HepG2 (cell line): ENCODE results near the gene MXD1. TPM values are rescaled to one million over a fixed set of nuclear protein-coding genes. Genes with fewer than 3 reads are reported as not detected.

Source experiments
- ATAC-seq: fragments of 200-7000 bp; cut with Tn5 transposase; 3 replicates; pipeline ENCODE4 v1.9.1; 2020; ENCODE audit warnings: mild to moderate bottlenecking, moderate library complexity
- BruUV-seq: library from RNA; stranded (reverse); fragments of 400-500 nt; replicated peaks from 2 replicates; lab custom pipeline; 2021; lab: Mats Ljungman, UMichigan
- CTCF ChIA-PET: fragments of 300-600 bp; formaldehyde crosslinking; extraction: SDS; loops from one replicate; lab custom pipeline; 2021; ENCODE audit warnings: low total read pairs, inconsistent platforms, low intra/inter-chr PET ratio; lab: Yijun Ruan, JAX
- POLR2A ChIA-PET: fragments of 350-600 bp; sonication (Branson Sonifier 250); formaldehyde crosslinking; loops from one replicate; lab custom pipeline; 2020; ENCODE audit warnings: antibody characterized with exemption, inconsistent platforms; lab: Yijun Ruan, JAX
- DNase-seq: peaks from one replicate; pipeline ENCODE4 v3.0.0-alpha.2; 2015; ENCODE audit warnings: low spot score
- FAIRE-seq: peaks from 3 replicates; lab custom pipeline; 2011; peaks lifted over from hg19 to GRCh38; lab: Jason Lieb, UNC
- H2AFZ ChIP-seq: one replicate; pipeline ENCODE4 v1.6.1; 2011; ENCODE audit warnings: low read length, inconsistent platforms
- H3K27ac ChIP-seq: fragments of 300-600 bp; 3 replicates; pipeline ENCODE4 v1.8.0; 2011; ENCODE audit warnings: mixed run types, mild to moderate bottlenecking, mixed read lengths, low read length, inconsistent platforms; ENCODE audit not compliant: insufficient read depth; ENCODE audit errors: extremely low read length
- H3K27me3 ChIP-seq, 2 experiments: fragments of 200-600 bp in 1 of 2; 2 replicates in 1 of 2; 3 replicates in 1 of 2; pipeline versions ENCODE4 v1.6.0 to v1.8.0; 2011; ENCODE audit warnings: low read length in 2 of 2, mild to moderate bottlenecking in 2 of 2, moderate library complexity in 2 of 2, inconsistent platforms in 1 of 2; ENCODE audit not compliant: insufficient read depth in 2 of 2, control insufficient read depth in 1 of 2
- H3K36me3 ChIP-seq, 2 experiments: fragments of 200-600 bp in 1 of 2; replicated peaks in 1 of 2; 2 replicates in 1 of 2; 3 replicates in 1 of 2; pipeline versions ENCODE4 v1.5.1 to v1.8.0; 2011; ENCODE audit warnings: low read length in 2 of 2, inconsistent platforms in 1 of 2; ENCODE audit not compliant: insufficient read depth in 2 of 2, control insufficient read depth in 1 of 2
- H3K4me1 ChIP-seq: 2 replicates; pipeline ENCODE4 v1.5.1; 2012; ENCODE audit warnings: low read length, inconsistent platforms; ENCODE audit not compliant: insufficient read depth
- H3K4me2 ChIP-seq: 2 replicates; pipeline ENCODE4 v1.6.0; 2011; ENCODE audit warnings: low read depth, low read length, inconsistent platforms
- H3K4me3 ChIP-seq, 3 experiments: fragments of 200-600 bp in 1 of 3; sonication (generic), shearing (Covaris generic) in 1 of 3; replicated peaks in 1 of 3; 2 replicates each; pipeline ENCODE4 v1.5.1; 2011 to 2016; ENCODE audit warnings: low read length in 3 of 3, inconsistent platforms in 2 of 3, low read depth in 2 of 3, mild to moderate bottlenecking in 2 of 3, control low read depth in 1 of 3, mixed read lengths in 1 of 3; ENCODE audit not compliant: insufficient read depth in 1 of 3
- H3K79me2 ChIP-seq: one replicate; pipeline ENCODE4 v1.6.1; 2011; ENCODE audit warnings: low read length, inconsistent platforms; ENCODE audit not compliant: insufficient read depth
- H3K9ac ChIP-seq: 2 replicates; pipeline ENCODE4 v1.6.0; 2011; ENCODE audit warnings: mild to moderate bottlenecking, low read depth, low read length, inconsistent platforms; ENCODE audit not compliant: insufficient read depth
- H3K9me3 ChIP-seq: 2 replicates; pipeline ENCODE4 v1.5.1; 2012; ENCODE audit warnings: mild to moderate bottlenecking, low read length
- H4K20me1 ChIP-seq: 2 replicates; pipeline ENCODE4 v1.6.0; 2011; ENCODE audit warnings: inconsistent platforms, mild to moderate bottlenecking, low read length, moderate library complexity; ENCODE audit not compliant: insufficient read depth
- ETV5 ChIP-seq: IDR thresholded peaks from 2 replicates; pipeline ENCODE4 v1.6.1; 2018; ENCODE audit warnings: missing biosample characterization, missing genetic modification reagents, inconsistent platforms, borderline replicate concordance
- FOSL2 ChIP-seq: sonication (generic); formaldehyde crosslinking; IDR thresholded peaks from 2 replicates; pipeline ENCODE4 v1.4.0; 2020; ENCODE audit warnings: missing genetic modification reagents
- FOXA1 ChIP-seq, 2 experiments: fragments of 450-650 bp in 1 of 2; sonication (generic) in 1 of 2; formaldehyde crosslinking in 1 of 2; IDR thresholded peaks; 2 replicates each; pipeline versions ENCODE4 v1.4.0 to v1.6.1; 2016 to 2020; ENCODE audit warnings: missing genetic modification reagents in 1 of 2
- HDAC1 ChIP-seq: sonication (generic); formaldehyde crosslinking; IDR thresholded peaks from 2 replicates; pipeline ENCODE4 v1.5.1; 2020; ENCODE audit warnings: mild to moderate bottlenecking, missing genetic modification reagents
- HDAC2 ChIP-seq: sonication (generic); formaldehyde crosslinking; IDR thresholded peaks from 2 replicates; pipeline ENCODE4 v1.4.0; 2020; ENCODE audit warnings: missing genetic modification reagents
- KLF16 ChIP-seq, 2 experiments: sonication (generic) in 1 of 2; formaldehyde crosslinking in 1 of 2; IDR thresholded peaks; 2 replicates each; pipeline versions ENCODE4 v1.6.1 to v1.8.0; 2016 to 2023; ENCODE audit warnings: missing genetic modification reagents in 2 of 2, missing compliant biosample characterization in 1 of 2
- RARA ChIP-seq: IDR thresholded peaks from 2 replicates; pipeline ENCODE4 v1.6.1; 2016; ENCODE audit warnings: missing genetic modification reagents, missing compliant biosample characterization
- REPIN1 ChIP-seq: sonication (generic); formaldehyde crosslinking; IDR thresholded peaks from 2 replicates; pipeline ENCODE4 v1.8.0; 2022; ENCODE audit warnings: missing genetic modification reagents, low read depth, mild to moderate bottlenecking, borderline replicate concordance
- RXRB ChIP-seq: IDR thresholded peaks from 2 replicates; pipeline ENCODE4 v1.6.1; 2016; ENCODE audit warnings: borderline replicate concordance, missing genetic modification reagents, missing compliant biosample characterization
- SIX4 ChIP-seq: sonication (generic); formaldehyde crosslinking; IDR thresholded peaks from 2 replicates; pipeline ENCODE4 v1.4.0; 2020; ENCODE audit warnings: missing genetic modification reagents
- TOPORS ChIP-seq: sonication (generic); formaldehyde crosslinking; IDR thresholded peaks from 2 replicates; pipeline ENCODE4 v1.8.0; 2023; ENCODE audit warnings: mild to moderate bottlenecking, missing genetic modification reagents
- ZKSCAN1 ChIP-seq: fragments of 150-350 bp; IDR thresholded peaks from 2 replicates; pipeline ENCODE4 v1.6.1; 2014; ENCODE audit warnings: low read length
- WGBS: methylation state at CpG from one replicate; pipeline ENCODE4 v1.1.6; 2017; ENCODE audit warnings: low lambda C conversion rate; 5-methylcytosine and 5-hydroxymethylcytosine counted together
- in situ Hi-C: cut with HindIII; loops from 2 replicates; pipeline ENCODE4 v1.10.0; 2017; ENCODE audit warnings: low pct_unique_long_range_greater_than_20kb; ENCODE audit not compliant: extremely low pct_ligation_motif_present
- intact Hi-C: fragments of 100-400 bp; cut with micrococcal nuclease; formaldehyde crosslinking; loops from one replicate; pipeline ENCODE4 v1.10.0; 2022; ENCODE audit not compliant: unreplicated experiment
- polyA plus RNA-seq, 8 experiments: library from polyadenylated mRNA; depleted of rRNA in 3 of 8; stranded (reverse) in 7 of 8; unstranded in 1 of 8; fragments of >200 nt; fragmentation: Illumina TruSeq in 4 of 8; extraction: Trizol in 4 of 8; gene quantifications; 2 replicates each; pipeline versions ENCODE4 v1.2.1 to v1.2.3, GENCODE V29; 2011 to 2016; ENCODE audit warnings: low read depth in 4 of 8, missing spikeins in 1 of 8, mixed read lengths in 1 of 8; ENCODE audit not compliant: insufficient read depth in 1 of 8
- total RNA-seq, 5 experiments: library from RNA; depleted of rRNA; stranded (reverse); fragments of >200 nt; fragmentation: Illumina TruSeq; extraction: Trizol; gene quantifications; 2 replicates each; pipeline ENCODE4 v1.2.3, GENCODE V29; 2016; ENCODE audit warnings: low read depth in 1 of 5
- TF ChIP-seq, protein P1 (sequence below): sonication (generic); formaldehyde crosslinking; IDR thresholded peaks from 2 replicates; pipeline ENCODE4 v1.5.1; 2020; ENCODE audit warnings: missing genetic modification reagents, mild to moderate bottlenecking, borderline replicate concordance
- TF ChIP-seq, protein P2 (sequence below): sonication (generic); formaldehyde crosslinking; IDR thresholded peaks from 2 replicates; pipeline ENCODE4 v1.5.1; 2020; ENCODE audit warnings: mild to moderate bottlenecking, missing genetic modification reagents
- TF ChIP-seq, protein P3 (sequence below): IDR thresholded peaks from 2 replicates; pipeline ENCODE4 v1.6.1; 2012; ENCODE audit warnings: low read depth, low read length, improper control_type of control experiment

MXD1 gene
- total and polyA plus RNA-seq, 2 of the 13 experiments (the other 11 are each of a cell fraction or from before 2014, with no cell fraction given) = 6.4 to 14.9 TPM

DNA sequence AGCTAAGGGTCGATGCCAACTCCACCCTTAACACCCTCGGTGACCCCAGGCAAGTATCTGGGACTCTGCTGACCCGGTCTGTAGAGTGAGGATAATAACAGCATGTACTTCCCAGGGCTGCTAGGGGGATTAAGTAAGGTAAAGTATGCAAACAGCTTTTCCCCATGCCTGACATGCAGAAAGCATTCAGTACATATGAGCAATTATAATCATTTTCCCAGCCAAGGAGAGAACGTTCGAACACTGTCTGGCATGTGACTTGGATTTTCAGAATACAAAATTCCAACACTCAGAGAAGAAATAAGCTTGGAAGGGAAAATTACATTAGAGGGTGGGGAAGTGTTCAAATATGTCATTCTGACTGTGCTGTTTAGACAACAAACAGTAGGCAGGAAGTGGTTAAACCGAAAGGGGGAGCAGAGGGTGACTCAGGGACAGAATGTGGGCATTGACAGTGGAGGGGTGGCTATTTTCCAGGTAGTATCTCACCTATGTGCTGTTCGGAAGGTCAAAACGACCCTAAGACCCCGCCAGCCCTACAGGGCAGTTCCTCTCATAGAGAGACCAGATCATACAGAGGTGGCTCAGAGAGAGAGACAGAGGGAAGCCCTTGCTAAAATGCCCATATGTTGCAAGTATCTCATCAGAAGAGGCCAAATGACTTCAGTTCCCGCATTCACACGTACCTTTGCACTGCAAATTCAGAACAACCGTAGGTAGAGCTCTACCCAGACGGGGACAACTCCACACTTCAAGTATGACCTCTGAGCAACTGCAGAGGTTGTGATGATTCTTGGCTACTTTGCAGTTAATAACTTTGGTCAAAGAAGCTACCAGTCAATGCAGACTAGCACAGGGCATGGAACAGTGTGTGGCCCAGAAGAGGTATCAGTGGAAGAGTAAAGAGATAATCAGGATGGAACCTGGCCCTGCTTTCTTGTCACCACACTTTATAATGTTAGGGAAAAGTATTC lies 31.7 kb downstream of the MXD1 start:
- Histone ChIP-seq H2AFZ (peak overlapping the region; percentile 74), H3K27ac (peak overlapping the region; percentile 51), H3K9me3 (no peaks in the 10 kb centered on the region), H4K20me1 (no peaks in the 10 kb centered on the region), H3K4me1 (peaks cover 42% of the 10 kb centered on the region), H3K27me3 (no peaks in the 10 kb centered on the region), H3K36me3 (no peaks in the 10 kb centered on the region; a peak in 2 of 5 replicates), H3K4me3 (peak overlapping the region; percentile 46 to 59 (median 48)), H3K4me2 (peak overlapping the region; percentile 99), H3K9ac (peak overlapping the region; percentile 51), H3K79me2 (no peaks in the 10 kb centered on the region)
- ChIA-PET POLR2A (interaction anchor here (0.5 to 5.1 kb wide), 8 partner anchors 9 to 316 kb away, joined by 3 to 77 read pairs (median 4); partner anchors contain the start of gene MXD1), CTCF (no interaction called here)
- in situ Hi-C loops (no loop called here), intact Hi-C loops (loop anchor here (1.0 kb wide), 2 partner anchors 32 to 196 kb away; no protein-coding TSS in a partner anchor)
- peak; percentile 58 for FAIRE-seq
- WGBS = 5% methylated on average over 13 of the region's 13 CpGs
- BruUV-seq = no TSS peak
- peak; percentile 62 for ATAC-seq
- peak; percentile 82 for DNase-seq
- TF ChIP-seq HDAC2 (CRISPR knock-in tag) (no peak), HDAC1 (CRISPR knock-in tag) (0 out of 2 replicates have a peak, but pooled peaks have one; percentile 59), ZKSCAN1 (no peak; the same call in 1 of the 2 replicates), SIX4 (CRISPR knock-in tag) (0 out of 2 replicates have a peak, but pooled peaks have one; percentile 22), KLF16 (CRISPR knock-in tag; IDR thresholded peaks at IDR 0.05) (0 out of 4 replicates have a peak, but pooled peaks of 1 of the 2 experiments have one; percentile 28), RXRB (peak; percentile 48; the same call in 1 of the 2 replicates), ETV5 (CRISPR knock-in tag) (peak; percentile 88; the same call in 1 of the 2 replicates), REPIN1 (0 out of 2 replicates have a peak, but pooled peaks have one; percentile 27), RARA (peak; percentile 36; the same call in 1 of the 2 replicates), FOXA1 (IDR thresholded peaks at IDR 0.05) (no peak), FOXA1 (CRISPR knock-in tag; IDR thresholded peaks at IDR 0.05) (0 out of 2 replicates have a peak, but pooled peaks have one; percentile 34), FOSL2 (CRISPR knock-in tag) (peak; percentile 94), TOPORS (CRISPR knock-in tag) (peak; percentile 7; the same call in 1 of the 2 replicates)
- TF ChIP-seq, protein P1, sequence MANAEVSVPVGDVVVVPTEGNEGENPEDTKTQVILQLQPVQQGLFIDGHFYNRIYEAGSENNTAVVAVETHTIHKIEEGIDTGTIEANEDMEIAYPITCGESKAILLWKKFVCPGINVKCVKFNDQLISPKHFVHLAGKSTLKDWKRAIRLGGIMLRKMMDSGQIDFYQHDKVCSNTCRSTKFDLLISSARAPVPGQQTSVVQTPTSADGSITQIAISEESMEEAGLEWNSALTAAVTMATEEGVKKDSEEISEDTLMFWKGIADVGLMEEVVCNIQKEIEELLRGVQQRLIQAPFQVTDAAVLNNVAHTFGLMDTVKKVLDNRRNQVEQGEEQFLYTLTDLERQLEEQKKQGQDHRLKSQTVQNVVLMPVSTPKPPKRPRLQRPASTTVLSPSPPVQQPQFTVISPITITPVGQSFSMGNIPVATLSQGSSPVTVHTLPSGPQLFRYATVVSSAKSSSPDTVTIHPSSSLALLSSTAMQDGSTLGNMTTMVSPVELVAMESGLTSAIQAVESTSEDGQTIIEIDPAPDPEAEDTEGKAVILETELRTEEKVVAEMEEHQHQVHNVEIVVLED = peak; percentile 21; the same call in 1 of the 2 replicates
- TF ChIP-seq, protein P2, sequence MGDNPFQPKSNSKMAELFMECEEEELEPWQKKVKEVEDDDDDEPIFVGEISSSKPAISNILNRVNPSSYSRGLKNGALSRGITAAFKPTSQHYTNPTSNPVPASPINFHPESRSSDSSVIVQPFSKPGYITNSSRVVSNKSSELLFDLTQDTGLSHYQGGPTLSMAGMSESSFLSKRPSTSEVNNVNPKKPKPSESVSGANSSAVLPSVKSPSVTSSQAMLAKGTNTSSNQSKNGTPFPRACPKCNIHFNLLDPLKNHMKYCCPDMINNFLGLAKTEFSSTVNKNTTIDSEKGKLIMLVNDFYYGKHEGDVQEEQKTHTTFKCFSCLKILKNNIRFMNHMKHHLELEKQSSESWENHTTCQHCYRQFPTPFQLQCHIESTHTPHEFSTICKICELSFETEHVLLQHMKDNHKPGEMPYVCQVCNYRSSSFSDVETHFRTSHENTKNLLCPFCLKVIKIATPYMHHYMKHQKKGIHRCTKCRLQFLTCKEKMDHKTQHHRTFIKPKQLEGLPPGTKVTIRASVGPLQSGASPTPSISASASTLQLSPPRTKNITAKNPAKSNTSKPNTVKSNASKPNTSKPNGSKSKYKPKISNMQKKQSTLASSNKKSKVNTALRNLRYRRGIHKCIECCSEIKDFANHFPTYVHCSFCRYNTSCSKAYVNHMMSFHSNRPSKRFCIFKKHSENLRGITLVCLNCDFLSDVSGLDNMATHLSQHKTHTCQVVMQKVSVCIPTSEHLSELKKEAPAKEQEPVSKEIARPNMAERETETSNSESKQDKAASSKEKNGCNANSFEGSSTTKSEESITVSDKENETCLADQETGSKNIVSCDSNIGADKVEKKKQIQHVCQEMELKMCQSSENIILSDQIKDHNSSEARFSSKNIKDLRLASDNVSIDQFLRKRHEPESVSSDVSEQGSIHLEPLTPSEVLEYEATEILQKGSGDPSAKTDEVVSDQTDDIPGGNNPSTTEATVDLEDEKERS (CRISPR knock-in tag) = peak; percentile 36; the same call in 1 of the 2 replicates
- TF ChIP-seq, protein P3, sequence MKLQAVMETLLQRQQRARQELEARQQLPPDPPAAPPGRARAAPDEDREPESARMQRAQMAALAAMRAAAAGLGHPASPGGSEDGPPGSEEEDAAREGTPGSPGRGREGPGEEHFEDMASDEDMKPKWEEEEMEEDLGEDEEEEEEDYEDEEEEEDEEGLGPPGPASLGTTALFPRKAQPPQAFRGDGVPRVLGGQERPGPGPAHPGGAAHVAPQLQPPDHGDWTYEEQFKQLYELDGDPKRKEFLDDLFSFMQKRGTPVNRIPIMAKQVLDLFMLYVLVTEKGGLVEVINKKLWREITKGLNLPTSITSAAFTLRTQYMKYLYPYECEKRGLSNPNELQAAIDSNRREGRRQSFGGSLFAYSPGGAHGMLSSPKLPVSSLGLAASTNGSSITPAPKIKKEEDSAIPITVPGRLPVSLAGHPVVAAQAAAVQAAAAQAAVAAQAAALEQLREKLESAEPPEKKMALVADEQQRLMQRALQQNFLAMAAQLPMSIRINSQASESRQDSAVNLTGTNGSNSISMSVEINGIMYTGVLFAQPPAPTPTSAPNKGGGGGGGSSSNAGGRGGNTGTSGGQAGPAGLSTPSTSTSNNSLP = peak; percentile 41; the same call in 1 of the 2 replicates
